ENCODE results near the gene ZNF281.

DNA sequence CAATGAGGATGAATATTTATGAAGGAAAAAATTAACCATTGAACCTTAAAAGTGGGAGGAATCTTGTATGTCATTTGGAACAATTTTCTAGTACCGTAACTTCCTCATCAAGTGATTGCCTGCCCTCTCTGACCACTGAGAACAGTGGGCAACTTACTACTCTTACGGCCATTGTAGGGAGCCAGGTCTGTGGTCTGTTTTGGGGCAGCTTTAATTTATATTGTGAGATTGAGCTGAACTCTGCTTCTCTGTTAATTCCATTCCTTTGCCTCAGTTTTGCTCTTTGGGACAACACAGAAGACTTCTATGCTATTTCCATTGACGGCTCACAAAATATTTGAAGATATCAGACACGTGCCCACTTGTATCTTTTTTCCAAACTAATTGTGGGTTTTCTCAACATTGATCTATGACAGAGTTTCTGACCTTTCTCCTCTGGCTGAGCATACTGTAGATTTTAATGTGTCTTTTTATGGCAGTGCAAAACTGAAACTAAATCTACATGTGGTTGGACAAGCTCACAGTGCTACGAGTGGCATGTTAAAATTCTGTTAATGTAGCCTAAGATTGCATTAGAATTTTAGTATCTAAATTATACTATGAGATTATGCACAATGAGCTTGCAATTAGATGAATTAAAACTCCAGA, 27.8 kb upstream of the ZNF281 start:
- TF ChIP-seq, protein P1, sequence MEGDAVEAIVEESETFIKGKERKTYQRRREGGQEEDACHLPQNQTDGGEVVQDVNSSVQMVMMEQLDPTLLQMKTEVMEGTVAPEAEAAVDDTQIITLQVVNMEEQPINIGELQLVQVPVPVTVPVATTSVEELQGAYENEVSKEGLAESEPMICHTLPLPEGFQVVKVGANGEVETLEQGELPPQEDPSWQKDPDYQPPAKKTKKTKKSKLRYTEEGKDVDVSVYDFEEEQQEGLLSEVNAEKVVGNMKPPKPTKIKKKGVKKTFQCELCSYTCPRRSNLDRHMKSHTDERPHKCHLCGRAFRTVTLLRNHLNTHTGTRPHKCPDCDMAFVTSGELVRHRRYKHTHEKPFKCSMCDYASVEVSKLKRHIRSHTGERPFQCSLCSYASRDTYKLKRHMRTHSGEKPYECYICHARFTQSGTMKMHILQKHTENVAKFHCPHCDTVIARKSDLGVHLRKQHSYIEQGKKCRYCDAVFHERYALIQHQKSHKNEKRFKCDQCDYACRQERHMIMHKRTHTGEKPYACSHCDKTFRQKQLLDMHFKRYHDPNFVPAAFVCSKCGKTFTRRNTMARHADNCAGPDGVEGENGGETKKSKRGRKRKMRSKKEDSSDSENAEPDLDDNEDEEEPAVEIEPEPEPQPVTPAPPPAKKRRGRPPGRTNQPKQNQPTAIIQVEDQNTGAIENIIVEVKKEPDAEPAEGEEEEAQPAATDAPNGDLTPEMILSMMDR (IDR thresholded peaks at IDR 0.05 in 8 of 11, conservative IDR thresholded peaks at IDR 0.05 in 3 of 11), result no peak
- TF ChIP-seq POLR2A (IDR thresholded peaks at IDR 0.05), result no peak

Measured in spleen (tissue), 7 donors.